Measurements from ENCODE around the gene VWA8.

DNA sequence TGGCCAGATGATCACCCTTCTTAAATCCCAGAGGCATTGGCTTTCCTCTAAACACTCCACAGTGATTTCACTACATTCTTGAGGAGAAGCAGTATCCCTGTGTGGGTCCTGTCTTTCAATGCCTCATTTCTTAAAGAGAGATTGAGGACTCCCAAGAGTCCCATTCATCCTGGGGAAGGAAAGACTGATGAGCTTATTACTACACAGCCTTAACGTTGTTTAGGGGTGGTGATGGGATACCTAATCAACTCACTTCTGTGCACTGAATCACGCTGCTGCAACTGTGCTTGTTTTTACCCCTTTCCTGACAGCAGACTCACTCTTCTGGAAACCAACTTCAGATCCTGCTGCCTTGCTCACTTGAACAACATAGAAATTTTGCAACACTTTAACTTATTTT lies 300.5 kb downstream of the VWA8 start:
- TF ChIP-seq, protein P1, sequence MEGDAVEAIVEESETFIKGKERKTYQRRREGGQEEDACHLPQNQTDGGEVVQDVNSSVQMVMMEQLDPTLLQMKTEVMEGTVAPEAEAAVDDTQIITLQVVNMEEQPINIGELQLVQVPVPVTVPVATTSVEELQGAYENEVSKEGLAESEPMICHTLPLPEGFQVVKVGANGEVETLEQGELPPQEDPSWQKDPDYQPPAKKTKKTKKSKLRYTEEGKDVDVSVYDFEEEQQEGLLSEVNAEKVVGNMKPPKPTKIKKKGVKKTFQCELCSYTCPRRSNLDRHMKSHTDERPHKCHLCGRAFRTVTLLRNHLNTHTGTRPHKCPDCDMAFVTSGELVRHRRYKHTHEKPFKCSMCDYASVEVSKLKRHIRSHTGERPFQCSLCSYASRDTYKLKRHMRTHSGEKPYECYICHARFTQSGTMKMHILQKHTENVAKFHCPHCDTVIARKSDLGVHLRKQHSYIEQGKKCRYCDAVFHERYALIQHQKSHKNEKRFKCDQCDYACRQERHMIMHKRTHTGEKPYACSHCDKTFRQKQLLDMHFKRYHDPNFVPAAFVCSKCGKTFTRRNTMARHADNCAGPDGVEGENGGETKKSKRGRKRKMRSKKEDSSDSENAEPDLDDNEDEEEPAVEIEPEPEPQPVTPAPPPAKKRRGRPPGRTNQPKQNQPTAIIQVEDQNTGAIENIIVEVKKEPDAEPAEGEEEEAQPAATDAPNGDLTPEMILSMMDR (IDR thresholded peaks at IDR 0.05 in 2 of 3, conservative IDR thresholded peaks at IDR 0.05 in 1 of 3; ENCODE audit: borderline replicate concordance in 1 of 3, insufficient read depth in 1 of 3, low read depth in 2 of 3, low read length in 2 of 3) = no peak
- TF ChIP-seq POLR2A (IDR thresholded peaks at IDR 0.05; ENCODE audit: borderline replicate concordance, extremely low read depth, insufficient read depth, insufficient read length) (no peak), MAX (IDR thresholded peaks at IDR 0.05) (no peak), ZFX (IDR thresholded peaks at IDR 0.05) (no peak), EGR1 (IDR thresholded peaks at IDR 0.05; ENCODE audit: low read depth) (no peak), SRF (IDR thresholded peaks at IDR 0.05; ENCODE audit: low read depth) (no peak), ZNF274 (IDR thresholded peaks at IDR 0.05; ENCODE audit: low read depth, low read length) (no peak), EZH2 (IDR thresholded peaks at IDR 0.05) (no peak), REST (IDR thresholded peaks at IDR 0.05; ENCODE audit: low read depth) (no peak), EZH2phosphoT487 (IDR thresholded peaks at IDR 0.05; ENCODE audit: borderline replicate concordance) (no peak), RAD21 (IDR thresholded peaks at IDR 0.05; ENCODE audit: low read depth) (no peak), YY1 (IDR thresholded peaks at IDR 0.05; ENCODE audit: extremely low read depth, insufficient replicate concordance, low read depth, low read length) (no peak), SP1 (IDR thresholded peaks at IDR 0.05; ENCODE audit: low read depth) (no peak)
- TF ChIP-seq, protein P2, sequence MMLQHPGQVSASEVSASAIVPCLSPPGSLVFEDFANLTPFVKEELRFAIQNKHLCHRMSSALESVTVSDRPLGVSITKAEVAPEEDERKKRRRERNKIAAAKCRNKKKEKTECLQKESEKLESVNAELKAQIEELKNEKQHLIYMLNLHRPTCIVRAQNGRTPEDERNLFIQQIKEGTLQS (IDR thresholded peaks at IDR 0.05) = no peak

Measured in HCT116 (cell line).